ENCODE data around the gene CBR3. TPM values are rescaled to one million over a fixed set of nuclear protein-coding genes. Genes with fewer than 3 reads are reported as not detected.

The CBR3 gene
- total and polyA plus RNA-seq, 9 of the 15 experiments (the other 6 are each of a cell fraction or from before 2014, with no cell fraction given), result not detected

DNA sequence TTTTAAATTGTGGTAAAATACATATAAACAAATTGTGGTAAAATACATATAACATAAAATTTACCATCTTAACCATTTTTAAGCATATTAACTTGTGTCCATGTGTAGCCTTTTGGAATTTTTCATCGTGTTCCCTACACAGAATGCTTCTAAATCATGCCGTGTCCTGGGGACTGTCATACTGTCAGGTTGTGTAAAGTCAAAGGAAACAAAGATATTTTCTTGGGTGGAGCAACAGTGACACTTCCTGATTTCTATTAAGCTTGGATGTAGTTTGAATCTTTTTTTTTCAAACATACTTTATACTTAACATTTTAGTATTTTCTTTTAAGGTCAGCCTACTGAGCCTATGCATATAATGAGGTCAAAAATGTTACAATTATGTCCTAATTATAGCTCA, 54.1 kb downstream of the CBR3 start (continued):
- TF ChIP-seq PHB2 (IDR thresholded peaks at IDR 0.05; ENCODE audit: low read depth), result no peak
- TF ChIP-seq ZC3H4 (CRISPR knock-in tag; IDR thresholded peaks at IDR 0.05; ENCODE audit: borderline replicate concordance), result no peak
- no peak for TF ChIP-seq HEY1 (CRISPR knock-in tag; IDR thresholded peaks at IDR 0.05; ENCODE audit: borderline replicate concordance)
- TF ChIP-seq PHTF2 (CRISPR knock-in tag; IDR thresholded peaks at IDR 0.05), result no peak
- TF ChIP-seq RFX5 (IDR thresholded peaks at IDR 0.05; ENCODE audit: low read depth, low read length), result no peak
- TF ChIP-seq, protein P1, sequence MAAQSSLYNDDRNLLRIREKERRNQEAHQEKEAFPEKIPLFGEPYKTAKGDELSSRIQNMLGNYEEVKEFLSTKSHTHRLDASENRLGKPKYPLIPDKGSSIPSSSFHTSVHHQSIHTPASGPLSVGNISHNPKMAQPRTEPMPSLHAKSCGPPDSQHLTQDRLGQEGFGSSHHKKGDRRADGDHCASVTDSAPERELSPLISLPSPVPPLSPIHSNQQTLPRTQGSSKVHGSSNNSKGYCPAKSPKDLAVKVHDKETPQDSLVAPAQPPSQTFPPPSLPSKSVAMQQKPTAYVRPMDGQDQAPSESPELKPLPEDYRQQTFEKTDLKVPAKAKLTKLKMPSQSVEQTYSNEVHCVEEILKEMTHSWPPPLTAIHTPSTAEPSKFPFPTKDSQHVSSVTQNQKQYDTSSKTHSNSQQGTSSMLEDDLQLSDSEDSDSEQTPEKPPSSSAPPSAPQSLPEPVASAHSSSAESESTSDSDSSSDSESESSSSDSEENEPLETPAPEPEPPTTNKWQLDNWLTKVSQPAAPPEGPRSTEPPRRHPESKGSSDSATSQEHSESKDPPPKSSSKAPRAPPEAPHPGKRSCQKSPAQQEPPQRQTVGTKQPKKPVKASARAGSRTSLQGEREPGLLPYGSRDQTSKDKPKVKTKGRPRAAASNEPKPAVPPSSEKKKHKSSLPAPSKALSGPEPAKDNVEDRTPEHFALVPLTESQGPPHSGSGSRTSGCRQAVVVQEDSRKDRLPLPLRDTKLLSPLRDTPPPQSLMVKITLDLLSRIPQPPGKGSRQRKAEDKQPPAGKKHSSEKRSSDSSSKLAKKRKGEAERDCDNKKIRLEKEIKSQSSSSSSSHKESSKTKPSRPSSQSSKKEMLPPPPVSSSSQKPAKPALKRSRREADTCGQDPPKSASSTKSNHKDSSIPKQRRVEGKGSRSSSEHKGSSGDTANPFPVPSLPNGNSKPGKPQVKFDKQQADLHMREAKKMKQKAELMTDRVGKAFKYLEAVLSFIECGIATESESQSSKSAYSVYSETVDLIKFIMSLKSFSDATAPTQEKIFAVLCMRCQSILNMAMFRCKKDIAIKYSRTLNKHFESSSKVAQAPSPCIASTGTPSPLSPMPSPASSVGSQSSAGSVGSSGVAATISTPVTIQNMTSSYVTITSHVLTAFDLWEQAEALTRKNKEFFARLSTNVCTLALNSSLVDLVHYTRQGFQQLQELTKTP (IDR thresholded peaks at IDR 0.05; ENCODE audit: low read depth in 1 of 2, partially characterized antibody in 2 of 2), result no peak

DNA sequence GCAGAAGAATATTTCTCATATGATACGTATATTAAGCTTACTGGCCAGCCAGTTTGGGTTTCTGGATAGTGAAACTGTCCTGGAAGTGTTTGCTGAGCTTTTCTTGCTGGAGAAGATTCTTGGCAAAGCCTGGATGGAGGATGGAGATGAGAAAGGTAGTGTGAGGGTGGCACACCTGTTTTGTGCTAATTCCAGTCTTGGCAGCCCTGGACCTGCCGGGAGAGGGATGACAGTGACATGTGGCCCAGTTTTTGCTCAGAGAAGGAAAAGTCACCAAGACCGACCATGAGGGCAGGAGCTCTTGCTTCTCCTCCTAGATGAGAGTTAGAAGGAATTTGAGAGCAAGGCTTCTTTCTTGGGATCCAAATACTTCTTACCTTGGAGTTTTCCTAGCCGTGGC, 55.9 kb downstream of the CBR3 start:
- Histone ChIP-seq H3K4me3 (no peak overlapping the region), H2AFZ (ENCODE audit: low read depth, low read length) (no peak overlapping the region), H3K9me1 (ENCODE audit: control insufficient read depth, insufficient read depth, low read length) (no peaks in the 10 kb centered on the region), H4K20me1 (replicated peaks; ENCODE audit: control insufficient read depth, insufficient read depth, low read length) (0 out of 2 replicates have a peak, but pooled peaks cover 5% of the 10 kb centered on the region), H3K27ac (ENCODE audit: extremely low read depth, low read depth, low read length) (no peak overlapping the region), H3K79me2 (ENCODE audit: control insufficient read depth, insufficient read depth, low read length) (no peaks in the 10 kb centered on the region), H3K27me3 (ENCODE audit: control insufficient read depth in 2 of 2, insufficient read depth in 2 of 2, low read length in 2 of 2) (peaks cover 26 to 38% of the 10 kb centered on the region in 2 experiments; a peak in 4 of 5 replicates), H3K4me2 (ENCODE audit: insufficient read depth, low read length) (no peak overlapping the region), H3K4me1 (replicated peaks in 1 of 2; ENCODE audit: control insufficient read depth in 2 of 2, insufficient read depth in 2 of 2, low read length in 2 of 2) (no peaks in the 10 kb centered on the region; a peak in 1 of 5 replicates), H3K36me3 (ENCODE audit: control insufficient read depth, insufficient read depth, low read length) (no peaks in the 10 kb centered on the region), H3K9ac (ENCODE audit: insufficient read depth in 1 of 2, low read depth in 2 of 2, low read length in 2 of 2) (no peak overlapping the region), H3K9me3 (replicated peaks; ENCODE audit: control insufficient read depth, insufficient read depth, low read depth, low read length) (no peaks in the 10 kb centered on the region)
- ATAC-seq (no peak), DNase-seq (ENCODE audit: extremely low read depth in 1 of 4, low spot score in 3 of 4) (no peak), FAIRE-seq (no peak)
- CTCF ChIA-PET (ENCODE audit: low intra/inter-chr PET ratio), result no interaction called here
- in situ Hi-C loops (cut with MboI) (no loop called here), intact Hi-C loops (cut with micrococcal nuclease) (no loop called here)
- TF ChIP-seq, protein P2, sequence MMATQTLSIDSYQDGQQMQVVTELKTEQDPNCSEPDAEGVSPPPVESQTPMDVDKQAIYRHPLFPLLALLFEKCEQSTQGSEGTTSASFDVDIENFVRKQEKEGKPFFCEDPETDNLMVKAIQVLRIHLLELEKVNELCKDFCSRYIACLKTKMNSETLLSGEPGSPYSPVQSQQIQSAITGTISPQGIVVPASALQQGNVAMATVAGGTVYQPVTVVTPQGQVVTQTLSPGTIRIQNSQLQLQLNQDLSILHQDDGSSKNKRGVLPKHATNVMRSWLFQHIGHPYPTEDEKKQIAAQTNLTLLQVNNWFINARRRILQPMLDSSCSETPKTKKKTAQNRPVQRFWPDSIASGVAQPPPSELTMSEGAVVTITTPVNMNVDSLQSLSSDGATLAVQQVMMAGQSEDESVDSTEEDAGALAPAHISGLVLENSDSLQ (IDR thresholded peaks at IDR 0.05), result no peak
- TF ChIP-seq, protein P3, sequence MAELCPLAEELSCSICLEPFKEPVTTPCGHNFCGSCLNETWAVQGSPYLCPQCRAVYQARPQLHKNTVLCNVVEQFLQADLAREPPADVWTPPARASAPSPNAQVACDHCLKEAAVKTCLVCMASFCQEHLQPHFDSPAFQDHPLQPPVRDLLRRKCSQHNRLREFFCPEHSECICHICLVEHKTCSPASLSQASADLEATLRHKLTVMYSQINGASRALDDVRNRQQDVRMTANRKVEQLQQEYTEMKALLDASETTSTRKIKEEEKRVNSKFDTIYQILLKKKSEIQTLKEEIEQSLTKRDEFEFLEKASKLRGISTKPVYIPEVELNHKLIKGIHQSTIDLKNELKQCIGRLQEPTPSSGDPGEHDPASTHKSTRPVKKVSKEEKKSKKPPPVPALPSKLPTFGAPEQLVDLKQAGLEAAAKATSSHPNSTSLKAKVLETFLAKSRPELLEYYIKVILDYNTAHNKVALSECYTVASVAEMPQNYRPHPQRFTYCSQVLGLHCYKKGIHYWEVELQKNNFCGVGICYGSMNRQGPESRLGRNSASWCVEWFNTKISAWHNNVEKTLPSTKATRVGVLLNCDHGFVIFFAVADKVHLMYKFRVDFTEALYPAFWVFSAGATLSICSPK (IDR thresholded peaks at IDR 0.05; ENCODE audit: borderline replicate concordance), result no peak
- POLR2A ChIA-PET, result interaction anchor here (0.7 to 1.7 kb wide), 3 partner anchors 8 to 543 kb away, joined by 3 to 4 read pairs (median 3); no protein-coding TSS in a partner anchor
- BruUV-seq (replicated peaks), result no TSS peak
- 2% methylated on average over 4 of the region's 4 CpGs for WGBS (ENCODE audit: insufficient coverage, low coverage, missing lambda C conversion rate)

Measured in K562 (cell line).